Astrocyte of the spinal cord (primary cell): ENCODE data around the gene PCYOX1L.

Source experiments
- DNase-seq: peaks from one replicate; pipeline ENCODE4 v3.0.0; 2011; ENCODE audit warnings: low read depth, low spot score
- H3K4me3 ChIP-seq: 2 replicates; pipeline ENCODE4 v1.5.1; 2011; ENCODE audit warnings: low read depth, mild to moderate bottlenecking, low read length, moderate library complexity
- in situ Hi-C: cut with HindIII; loops from 2 replicates; pipeline ENCODE4 v1.10.0; 2017; ENCODE audit warnings: low sequenced_read_pairs
- TF ChIP-seq, protein P1 (sequence below): IDR thresholded peaks from 2 replicates; pipeline ENCODE4 v1.5.1; 2012; ENCODE audit warnings: low read depth, mild to moderate bottlenecking, low read length, inconsistent platforms

PCYOX1L gene

DNA sequence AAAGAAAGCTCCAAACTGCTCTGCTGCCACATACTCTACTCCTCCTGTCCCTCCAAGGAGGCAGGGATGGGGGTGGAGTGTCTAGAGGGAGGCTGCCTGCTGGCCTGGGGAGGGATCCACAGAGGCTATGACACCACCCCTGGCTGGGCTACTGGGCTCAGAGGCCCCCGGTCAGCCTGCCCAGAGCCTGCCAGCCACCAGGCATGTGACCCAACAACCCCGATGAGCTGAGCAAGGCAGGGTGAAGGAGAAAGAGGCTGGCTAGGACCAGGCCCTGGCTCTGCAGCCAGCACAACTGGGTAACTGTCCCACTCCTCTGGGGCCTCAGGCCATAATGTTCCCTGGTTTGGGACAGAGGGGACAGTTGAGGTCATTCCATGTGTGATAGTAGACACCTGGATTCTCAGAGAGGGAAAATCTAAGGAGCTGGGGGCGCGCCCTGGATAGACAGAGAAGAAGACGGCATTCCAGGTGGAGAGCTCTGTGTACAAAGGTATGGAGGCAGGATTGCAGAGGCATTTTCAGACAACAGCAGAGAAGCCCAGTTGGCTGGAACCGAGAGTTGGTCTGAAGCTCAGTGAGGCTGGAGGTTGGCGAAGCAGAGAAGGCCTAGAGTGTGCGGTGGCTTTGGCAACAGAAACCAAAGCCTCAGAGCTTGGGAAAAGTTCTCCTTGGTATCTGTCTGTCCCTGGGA is 55.1 kb downstream of the PCYOX1L start:
- no peak overlapping the region for H3K4me3 ChIP-seq
- TF ChIP-seq, protein P1, sequence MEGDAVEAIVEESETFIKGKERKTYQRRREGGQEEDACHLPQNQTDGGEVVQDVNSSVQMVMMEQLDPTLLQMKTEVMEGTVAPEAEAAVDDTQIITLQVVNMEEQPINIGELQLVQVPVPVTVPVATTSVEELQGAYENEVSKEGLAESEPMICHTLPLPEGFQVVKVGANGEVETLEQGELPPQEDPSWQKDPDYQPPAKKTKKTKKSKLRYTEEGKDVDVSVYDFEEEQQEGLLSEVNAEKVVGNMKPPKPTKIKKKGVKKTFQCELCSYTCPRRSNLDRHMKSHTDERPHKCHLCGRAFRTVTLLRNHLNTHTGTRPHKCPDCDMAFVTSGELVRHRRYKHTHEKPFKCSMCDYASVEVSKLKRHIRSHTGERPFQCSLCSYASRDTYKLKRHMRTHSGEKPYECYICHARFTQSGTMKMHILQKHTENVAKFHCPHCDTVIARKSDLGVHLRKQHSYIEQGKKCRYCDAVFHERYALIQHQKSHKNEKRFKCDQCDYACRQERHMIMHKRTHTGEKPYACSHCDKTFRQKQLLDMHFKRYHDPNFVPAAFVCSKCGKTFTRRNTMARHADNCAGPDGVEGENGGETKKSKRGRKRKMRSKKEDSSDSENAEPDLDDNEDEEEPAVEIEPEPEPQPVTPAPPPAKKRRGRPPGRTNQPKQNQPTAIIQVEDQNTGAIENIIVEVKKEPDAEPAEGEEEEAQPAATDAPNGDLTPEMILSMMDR, result no peak
- in situ Hi-C loops, result no loop called here
- no peak for DNase-seq

DNA sequence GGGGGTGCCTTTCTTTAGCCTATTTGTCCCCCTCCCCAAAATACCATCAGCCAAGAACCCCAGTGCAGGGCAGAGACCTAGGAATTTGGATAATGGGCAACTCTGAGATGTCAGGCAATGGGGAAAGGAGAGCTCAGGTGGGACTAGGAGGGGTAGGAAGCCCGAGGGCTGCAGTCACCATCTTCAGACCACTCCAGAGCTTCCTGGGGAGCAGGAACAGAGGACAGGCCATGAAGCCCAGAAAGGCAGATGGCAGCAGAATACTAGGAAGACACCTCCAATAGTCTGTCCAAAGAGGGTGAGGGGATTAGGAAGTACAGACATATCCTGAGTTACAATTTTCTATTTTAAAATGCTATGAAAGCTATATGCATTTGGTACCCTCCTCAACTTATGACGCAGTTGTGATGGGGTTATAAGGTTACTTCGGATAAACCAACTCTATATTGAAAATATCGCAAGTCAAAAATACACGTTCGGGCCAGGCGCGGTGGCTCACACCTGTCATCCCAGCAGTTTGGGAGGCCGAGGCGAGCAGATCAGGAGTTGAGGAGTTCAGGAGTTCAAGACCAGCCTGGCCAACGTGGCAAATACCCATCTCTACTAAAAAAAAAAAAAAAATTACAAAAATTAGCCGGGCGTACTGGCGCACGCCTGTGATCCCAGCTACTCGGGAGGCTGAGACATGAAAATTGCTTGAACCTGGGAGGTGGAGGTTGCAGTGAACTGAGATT is 55.8 kb downstream of the PCYOX1L start:
- DNase-seq, result no peak
- in situ Hi-C loops, result no loop called here
- no peak overlapping the region for H3K4me3 ChIP-seq
- TF ChIP-seq, protein P1, result no peak

DNA sequence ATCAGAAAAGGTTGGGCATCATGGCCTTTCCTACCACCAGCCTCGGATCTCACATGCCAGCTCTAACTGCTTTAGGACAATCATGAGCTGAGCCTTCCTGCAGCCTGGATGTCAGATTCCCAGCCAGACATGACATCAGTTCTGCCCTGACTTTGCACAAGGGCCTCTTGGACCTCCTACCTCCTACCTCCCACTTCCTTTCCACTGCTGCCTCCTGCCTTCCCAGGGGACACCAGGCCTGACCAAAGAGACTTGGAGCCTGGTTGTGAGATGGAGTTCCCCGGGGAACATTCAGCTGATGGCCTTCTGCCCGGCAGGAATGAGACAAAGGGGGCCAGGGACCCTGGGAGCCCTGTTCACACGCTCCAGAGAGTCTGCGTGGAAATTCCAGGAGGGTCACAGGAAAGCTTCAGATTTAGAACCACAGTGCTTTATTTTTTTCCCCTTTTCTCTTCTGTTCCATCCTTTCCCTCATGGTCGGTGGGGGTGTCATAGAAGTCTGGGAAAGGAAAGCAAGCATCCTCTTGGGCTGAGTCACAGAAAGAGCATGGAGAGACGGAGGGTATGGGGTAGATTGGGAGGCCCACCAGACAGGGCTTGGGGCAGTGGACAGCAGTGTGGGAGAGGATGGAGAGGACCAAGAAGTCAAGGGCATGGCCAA is 56.7 kb downstream of the PCYOX1L start:
- TF ChIP-seq, protein P1, result no peak
- peak; percentile 67 for DNase-seq
- H3K4me3 ChIP-seq, result no peak overlapping the region
- in situ Hi-C loops, result no loop called here

DNA sequence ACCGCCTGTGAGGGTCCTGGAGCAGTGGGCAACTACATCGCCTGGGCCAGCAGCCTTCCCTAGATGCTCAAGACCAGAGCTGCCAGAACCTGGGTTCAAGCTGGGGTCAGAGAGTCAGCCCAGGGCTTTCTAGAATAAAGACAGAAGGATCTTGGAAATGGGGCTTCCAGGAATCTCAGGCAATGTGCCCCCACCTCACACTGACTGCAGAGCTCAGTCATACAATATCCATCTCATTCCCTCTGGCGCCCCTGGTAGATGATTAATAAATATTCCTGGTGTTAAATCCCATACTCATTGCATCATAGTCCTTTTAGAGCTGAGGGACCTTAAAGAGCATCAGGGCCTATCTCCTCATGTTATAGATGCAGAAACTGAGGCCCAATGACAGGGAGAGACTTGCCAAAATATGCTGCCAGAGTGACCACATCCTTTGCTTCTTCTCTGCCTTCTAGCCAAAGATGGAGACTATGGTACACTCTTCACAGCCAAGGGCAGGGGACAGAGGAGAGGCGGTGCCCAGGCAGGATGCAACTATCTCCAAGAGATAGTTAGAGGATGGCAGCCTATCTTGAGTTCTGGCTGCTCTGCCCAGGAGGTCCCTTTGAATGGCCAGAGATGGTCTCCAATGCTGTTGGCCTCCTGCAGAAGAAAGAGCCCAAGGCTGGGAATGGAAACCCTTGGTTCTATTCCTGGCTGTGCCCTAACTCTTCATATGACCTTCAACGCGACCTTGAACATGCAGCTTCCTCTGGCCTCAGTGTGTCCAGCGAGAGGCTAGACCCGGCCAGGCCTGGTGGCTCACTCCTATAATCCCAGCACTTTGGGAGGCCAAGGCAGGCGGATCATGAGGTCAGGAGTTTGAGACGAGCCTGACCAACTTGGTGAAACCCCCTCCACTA is 57.5 kb downstream of the PCYOX1L start:
- no peak for DNase-seq
- in situ Hi-C loops, result no loop called here
- TF ChIP-seq, protein P1, result no peak
- no peak overlapping the region for H3K4me3 ChIP-seq

DNA sequence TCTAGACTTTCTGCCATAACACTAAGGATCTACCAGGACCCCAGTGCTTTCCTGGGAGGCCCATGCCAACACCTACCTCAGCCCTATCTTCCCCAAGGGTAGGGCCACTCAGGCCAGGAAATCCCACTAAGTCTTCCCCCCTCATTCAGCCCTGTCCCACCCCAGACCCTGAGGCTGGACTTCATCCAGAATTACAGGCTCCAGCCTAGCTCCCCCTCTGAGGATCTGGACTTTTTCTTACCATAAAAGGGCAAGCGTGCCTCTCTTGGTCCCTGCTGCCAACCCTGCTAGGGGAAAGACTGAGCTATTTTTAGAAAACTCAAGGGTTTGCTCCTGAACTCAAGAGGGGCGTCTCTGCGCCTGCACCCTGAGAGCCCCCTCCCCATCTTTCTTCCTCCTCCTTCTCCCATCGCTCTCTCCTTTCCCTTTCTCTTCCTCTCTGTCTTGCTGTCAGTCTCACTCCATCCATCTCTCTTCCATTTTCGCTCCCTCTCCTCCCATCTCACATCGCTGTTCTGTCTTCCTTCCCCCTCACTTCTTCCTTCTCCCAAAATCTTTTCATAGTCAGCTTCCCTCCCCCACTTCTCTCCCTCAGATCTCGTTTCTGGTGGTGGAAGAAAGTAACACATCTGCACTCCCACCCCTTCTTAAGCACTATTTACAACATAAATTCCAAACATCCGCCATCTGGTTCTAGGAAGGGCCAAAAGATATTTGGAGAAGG is 59.3 kb downstream of the PCYOX1L start:
- no peak for DNase-seq
- TF ChIP-seq, protein P1, result no peak
- H3K4me3 ChIP-seq, result no peak overlapping the region
- in situ Hi-C loops, result no loop called here
